Stimulated activated CD4-positive, alpha-beta T cell treated with anti-CD3 and anti-CD28 coated beads, Interleukin-1b, Interleukin-23, amount 100 ng/mL, for 1 hour (primary cell): Measurements from ENCODE around the gene FXYD3.
"Not testable (repeated sequence)": the region's sequence is repeated elsewhere in the genome, so short reads cannot be mapped to it uniquely, and the experiment has no call there.

Experiments used
- DNase-seq, 2 donors: peaks; one replicate each; pipeline ENCODE4 v3.0.0-alpha.2; 2020; ENCODE audit warnings: low read depth in 2 of 2

The FXYD3 gene

DNA sequence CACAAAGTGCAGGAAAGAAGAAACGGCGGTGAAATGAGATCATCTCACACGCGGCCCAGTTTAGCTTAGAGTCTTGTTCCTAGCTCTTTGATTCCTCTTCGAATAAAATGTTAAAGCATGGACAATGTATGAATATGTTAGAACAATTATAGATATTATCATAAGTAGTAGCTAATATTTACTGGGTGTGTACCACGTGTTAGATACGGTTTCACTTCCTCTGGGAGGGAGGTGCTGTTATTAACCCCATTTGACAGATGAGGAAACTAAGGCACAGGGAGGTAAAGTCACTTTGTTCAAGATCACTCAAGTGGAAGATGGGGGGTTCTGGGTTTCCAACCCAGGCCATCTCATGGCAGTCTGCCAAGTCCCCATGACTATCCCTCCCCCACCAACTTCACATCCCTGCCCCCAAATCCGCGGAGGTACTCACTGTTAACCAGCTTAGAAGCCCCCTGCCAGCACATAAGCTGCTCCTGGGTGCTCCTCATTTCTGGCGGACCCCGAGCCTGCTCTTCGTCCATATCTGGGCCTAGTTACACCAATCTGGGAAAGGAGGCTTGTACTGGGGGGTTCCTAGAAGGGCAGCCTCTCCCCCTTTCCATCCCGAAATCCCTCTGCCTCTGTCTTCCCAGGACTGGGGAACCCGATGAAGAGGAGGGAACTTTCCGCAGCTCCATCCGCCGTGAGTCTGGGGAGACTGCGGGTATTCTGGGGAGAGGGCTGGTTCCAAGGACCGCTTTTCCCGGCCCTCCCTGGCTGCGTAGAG is 26.4 kb downstream of the FXYD3 start:
- no peak for DNase-seq

DNA sequence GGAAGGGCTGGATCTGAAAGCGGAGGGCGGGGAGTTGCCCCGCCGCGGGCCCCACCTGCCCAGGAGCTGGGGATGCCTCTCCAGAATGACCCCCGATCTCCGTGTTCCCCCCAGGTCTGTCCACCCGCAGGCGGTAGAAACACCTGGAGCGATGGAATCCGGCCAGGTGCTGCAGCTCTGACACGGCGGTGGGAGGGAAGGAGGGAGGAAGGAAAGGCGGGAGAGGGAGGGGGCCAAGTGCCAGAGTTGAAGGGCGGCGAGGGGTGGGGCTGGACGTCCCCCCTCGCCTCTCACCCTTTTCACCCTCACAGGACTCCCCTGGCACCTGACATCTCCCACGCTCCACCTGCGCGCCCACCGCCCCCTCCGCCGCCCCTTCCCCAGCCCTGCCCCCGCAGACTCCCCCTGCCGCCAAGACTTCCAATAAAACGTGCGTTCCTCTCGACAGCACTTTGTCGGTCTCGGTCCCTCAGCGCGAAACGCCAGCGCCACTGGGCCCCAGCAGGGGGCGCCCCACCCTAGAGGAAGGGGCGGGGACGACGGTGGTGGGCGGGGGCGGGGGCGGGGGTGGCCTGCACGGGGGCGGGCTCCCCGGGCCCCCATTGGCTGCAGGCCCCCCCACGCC is 27.1 kb downstream of the FXYD3 start:
- DNase-seq: peak; percentile 52

DNA sequence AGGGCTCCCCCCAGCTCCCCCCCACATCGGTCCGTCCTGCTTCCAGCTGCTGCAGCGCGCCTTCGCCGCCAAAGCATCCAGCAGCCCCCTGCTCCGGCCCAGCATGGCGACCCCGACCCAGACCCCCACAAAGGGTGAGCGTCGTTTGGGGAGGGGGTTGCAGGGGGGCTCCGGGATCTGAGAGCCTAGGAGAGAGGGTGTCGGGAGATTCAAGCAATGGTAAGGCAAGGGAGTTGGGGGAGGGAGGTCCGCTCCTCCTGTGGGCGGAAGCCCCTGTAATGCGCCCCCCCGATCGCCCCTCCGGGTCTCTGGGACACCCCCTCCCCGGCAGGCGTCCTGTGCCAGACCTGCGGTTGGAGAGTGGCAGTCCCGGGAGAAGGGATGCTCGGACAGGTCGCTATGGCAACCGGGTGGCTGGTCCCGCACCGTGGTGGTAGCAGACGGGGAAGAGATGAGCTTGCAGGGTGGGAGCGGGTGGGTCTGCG is 27.6 kb downstream of the FXYD3 start, which contains the start of gene FXYD7:
FXYD7 (plus strand) TSS at position 25 of the 485 bp plus-strand sequence; CDS start at position 104, 79 bp downstream.
- no peak for DNase-seq

DNA sequence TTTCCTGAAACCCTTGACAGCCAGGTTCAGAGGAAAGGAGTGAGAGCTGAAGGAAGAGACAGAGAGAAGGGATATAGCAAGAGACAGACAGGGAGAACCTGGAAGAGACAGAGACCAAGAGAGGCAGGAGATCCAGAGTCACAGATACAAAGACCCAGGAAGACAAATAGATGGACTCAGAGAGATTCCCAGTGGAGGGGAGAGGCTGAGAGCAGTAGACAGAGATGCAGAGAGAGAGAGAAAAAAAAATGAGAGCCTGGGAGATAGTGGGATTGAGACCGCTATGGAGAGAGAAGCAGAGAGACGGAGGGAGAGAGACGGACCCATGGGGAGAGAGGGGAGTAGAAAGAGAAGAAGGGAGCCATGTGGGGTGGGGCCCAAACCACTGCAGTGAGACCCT is 28.2 kb downstream of the FXYD3 start:
- no peak for DNase-seq

DNA sequence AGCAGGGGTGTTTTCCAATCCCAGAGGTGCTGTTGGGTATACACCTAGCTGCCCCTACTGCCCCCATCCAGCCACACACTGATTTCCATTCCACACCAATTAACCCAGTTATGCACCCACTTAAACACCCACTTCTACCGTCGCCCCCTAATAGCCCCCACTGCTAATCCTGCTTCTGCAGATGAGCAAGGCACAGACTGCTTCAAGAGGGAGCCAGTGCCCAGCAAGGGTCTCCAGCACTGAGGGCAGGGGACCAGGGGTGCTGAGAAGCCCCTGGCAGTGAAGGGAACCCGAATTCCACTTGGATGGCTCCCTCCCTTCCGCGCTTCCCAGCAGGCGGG is 28.6 kb downstream of the FXYD3 start:
- no peak for DNase-seq

DNA sequence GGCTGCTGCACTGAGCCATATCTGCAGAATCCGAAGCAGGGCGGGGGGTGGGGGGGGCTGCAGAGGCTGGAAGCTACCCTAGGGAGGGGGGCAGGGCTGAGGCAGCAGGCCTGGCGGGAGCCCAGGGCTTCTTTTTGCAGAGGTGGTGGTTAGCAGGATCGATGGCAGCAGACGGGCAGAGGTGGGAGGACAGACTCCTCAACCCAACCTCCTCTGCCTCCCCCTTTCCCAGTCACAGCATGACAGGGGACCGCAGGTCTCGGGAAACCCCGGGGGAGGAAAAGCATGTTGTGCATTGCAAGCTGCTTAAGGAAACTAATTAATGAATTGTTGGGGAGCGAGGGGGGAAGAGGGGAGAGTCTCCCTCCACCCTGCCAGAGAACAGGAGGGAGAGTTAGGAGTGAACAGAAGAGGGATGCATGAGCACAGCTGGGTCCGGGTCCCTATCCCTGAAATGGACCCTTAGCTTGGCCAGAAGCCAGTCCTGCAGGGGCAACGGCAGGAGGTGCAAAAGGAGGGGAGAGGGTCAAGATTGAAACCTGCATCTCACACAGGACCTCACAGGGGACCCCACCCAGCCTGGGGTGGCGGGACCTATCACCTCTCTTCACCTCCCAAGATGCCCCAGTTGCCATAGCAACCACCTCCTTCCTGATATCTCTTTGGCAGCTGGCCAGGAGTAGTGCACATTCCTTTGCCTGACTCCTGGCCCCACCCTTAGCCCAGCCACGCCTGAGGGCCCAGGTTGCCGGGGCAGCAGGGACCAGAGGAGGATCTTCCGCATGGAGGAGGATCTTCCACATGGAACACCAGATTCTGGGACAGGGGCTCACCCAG is 29.2 kb downstream of the FXYD3 start:
- DNase-seq: no peak

DNA sequence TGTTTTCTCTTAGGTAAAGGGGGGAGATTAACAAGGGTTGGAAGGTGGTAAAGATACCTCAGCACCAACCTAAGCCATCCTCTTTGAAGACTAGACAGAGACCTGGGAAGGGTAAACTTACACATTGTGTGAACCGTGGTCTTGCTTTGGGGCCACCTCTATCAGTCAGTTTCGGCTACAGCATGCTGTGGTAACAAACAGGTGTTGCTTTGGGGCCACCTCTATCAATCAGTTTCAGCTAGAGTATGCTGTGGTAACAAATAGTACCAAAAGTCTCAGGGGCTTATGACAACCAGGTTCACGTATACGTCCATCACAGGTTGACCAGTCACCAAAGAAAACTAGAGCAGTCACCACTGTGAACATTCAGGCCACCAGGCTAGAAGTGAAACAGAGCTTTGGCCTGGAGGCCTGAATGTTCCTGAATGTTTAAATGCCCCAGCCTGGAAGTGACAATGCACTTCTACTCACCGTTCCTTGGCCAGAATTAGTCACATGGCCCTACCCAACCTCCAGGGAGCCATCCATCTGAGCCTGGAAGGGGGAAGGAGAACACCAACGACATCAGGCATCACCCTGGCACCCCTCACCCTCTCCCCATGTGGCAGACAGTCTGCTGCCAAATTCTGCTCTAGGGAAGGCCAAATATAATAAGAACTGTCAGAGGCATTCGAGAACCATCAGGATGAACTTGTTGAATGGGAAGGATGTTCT is 31.3 kb downstream of the FXYD3 start:
- DNase-seq: no peak

DNA sequence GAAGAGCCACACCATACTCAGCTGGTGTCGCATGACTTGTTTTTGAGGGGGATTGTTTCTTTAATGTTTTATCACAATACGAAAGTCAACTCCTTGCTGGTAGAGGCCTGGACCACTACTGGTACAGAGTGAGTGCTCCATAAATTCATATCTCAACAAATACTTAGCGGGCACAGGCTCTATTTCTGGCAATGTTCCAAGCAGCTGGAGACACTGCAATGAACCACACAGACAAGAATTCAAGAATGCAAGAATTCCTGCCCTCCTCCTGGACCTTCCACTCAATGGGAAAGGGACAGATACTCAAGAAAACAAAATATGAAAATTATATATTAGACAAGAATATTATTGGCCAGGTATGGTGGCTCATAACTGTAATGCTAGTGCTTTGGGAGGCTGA is 33.8 kb downstream of the FXYD3 start:
- no peak for DNase-seq

DNA sequence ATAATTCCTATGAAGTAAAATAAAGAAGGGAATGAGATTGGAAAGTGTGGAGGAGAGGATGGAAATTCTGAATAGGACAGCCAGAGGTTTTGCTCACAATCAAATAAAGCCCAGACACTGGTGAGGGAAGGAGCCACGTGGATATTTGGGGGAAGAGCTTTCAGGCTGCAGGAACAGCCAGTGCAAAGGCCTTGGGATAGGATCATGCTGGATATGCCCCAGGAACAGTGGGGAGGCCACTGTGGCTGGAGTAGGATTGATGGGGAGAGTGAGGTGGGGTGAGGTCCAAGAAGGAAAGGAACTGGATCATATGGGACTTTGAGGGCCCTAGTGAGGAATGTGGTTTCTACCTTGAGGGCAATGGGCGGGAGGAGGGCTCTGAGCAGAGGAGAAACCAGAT is 34.8 kb downstream of the FXYD3 start:
- no peak for DNase-seq

DNA sequence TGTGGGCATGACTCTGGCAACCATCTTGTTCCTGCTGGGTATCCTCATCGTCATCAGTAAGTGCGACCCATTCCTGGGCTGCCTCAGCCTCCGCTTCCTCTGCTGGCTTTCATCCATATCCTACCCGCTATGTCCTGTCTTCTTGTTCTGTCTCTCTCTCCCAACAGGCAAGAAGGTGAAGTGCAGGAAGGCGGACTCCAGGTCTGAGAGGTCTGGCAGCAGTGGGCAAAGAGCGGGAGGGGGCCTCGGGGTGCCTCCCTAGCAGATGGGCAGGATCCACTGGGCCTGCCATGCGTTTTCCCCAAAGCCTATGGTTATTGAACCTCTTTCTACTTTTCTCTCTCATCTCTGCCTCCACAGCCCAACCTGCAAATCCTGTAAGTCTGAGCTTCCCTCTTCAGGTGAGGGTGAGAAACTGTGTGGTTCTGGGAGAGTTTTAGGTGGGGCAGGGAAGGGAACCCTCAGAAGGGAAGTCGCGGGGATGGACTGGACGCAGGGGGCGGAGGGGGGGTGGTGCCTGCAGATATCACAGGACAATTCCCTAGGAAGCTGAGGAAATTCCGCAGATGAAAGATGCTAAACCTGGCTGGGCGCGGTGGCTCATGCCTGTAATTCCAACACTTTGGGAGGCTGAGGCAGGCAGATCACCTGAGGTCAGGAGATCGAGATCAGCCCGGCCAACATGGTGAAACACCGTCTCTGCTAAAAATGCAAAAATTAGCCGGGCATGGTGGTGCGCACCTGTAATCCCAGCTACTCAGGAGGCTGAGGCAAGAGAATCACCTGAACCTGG is 35.8 kb downstream of the FXYD3 start:
- DNase-seq: no peak

DNA sequence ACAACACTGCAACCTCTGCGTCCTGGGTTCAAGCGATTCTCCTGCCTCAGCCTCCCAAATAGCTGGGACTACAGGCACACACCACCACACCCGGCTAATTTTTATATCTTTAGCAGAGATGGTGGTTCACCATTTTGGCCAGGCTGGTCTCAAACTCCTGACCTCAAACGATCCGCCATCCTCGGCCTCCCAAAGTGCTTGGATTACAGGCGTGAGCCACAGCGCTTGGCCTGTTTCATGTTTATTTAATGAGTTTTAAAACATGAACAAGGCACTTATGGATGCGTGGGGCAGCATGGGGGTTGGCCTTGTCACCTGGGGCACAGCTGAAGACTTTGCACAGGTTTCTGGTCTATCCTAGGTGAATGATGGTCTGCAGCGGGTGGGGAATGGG is 37.5 kb downstream of the FXYD3 start:
- DNase-seq: not testable (repeated sequence)

DNA sequence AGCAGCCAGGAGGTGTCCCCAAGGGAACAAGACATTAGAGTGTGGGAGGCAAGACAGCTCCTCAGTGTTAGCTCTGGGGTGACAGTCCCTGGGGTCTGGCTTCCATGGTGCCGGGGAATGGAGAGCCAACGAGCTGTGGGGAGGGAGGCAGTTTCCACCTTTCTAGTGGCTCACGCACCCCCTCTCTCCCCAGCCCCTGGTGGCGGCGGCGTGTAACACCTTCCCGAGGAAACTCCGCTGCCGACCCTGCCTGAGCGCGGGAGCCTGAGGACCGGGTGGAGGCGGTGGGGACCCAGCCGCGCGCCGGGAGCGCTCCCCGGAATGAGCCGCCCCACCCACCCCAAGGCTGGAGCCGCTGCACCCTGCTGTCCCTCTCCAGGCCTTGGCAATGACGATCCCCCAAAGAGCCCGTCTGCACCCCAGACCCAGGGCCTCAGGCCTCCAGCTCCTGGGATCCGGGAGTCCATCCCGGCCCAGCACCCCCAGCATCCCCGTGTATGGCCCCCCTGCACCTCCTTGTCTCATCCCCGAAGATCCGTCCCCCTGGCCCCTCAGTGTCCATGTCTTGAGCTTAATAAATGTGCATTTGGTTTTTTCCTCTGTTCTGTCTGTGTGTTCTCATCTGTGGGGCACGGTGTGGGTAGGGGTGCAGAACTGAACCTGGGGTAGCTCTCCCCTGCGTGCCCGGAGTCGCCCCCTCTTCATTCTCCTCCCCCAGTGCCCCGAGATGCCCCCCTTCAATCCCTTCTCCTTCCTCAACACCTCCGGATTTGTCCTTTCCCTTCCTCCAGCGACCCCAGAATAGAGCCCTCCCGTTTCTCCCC is 38.3 kb downstream of the FXYD3 start:
- peak; percentile 41 to 56 for DNase-seq

DNA sequence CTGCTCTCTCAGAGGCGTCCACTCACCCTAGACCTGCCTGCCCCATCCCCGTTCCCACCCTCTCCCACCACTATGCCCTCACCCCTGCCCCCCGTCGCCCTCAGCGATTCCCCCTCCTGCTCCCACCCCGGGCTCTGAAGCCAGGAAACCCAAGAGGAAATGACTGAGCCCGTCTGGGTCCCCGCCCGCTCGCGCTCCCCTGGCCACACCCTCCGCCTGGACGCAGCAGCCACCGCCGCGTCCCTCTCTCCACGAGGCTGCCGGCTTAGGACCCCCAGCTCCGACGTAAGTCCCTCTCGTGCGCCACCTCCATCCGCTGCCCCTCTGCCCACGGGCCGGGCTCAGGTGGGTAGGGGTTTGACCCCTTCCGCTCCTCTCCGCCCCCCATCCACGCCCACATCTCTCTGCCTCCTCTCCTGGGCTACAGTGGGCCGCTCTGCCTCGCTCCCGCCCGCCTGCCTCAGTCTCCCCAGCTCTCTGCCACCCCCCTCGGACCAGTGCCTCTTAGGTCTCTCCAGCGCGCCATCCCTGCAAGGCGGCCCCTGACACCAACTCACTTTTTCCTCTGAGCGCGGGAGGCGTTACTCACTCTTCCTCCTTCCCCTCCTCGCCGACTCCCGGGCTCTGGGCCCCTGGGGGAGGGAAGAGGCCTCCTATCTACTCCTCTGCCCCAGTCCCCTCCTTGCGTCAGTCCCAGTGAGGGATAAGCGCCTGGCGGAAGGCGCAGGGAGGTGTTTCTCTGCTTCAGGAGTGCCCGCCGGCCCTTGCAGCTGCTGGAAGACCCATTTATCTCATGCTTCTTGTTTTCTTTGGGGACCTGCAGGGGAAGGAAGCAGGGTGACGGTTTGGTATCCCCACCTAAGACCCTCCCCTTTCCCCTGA is 39.1 kb downstream of the FXYD3 start, which contains the start of gene FXYD5:
FXYD5 (plus strand) TSS at position 211 of the 882 bp plus-strand sequence. CDS start 816 bp downstream, outside the sequence.
- peak; percentile 62 to 64 for DNase-seq

DNA sequence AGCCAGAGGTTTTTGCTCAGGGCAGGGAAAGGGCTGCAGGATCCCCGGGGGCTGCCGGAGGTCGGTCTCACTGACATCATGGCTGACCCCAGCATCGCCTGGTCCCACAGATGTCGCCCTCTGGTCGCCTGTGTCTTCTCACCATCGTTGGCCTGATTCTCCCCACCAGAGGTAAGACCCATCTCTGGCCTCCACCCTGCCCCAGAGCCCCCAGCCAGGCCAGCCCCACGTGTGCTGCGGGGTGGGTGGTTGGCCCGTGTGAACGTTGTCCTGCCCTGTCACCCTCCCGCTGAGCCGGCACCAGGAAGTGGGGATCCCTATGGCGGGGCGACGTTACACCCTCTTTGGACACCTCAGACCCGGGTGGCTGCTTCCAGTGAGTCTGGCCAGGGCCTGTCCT is 39.8 kb downstream of the FXYD3 start:
- DNase-seq: no peak

DNA sequence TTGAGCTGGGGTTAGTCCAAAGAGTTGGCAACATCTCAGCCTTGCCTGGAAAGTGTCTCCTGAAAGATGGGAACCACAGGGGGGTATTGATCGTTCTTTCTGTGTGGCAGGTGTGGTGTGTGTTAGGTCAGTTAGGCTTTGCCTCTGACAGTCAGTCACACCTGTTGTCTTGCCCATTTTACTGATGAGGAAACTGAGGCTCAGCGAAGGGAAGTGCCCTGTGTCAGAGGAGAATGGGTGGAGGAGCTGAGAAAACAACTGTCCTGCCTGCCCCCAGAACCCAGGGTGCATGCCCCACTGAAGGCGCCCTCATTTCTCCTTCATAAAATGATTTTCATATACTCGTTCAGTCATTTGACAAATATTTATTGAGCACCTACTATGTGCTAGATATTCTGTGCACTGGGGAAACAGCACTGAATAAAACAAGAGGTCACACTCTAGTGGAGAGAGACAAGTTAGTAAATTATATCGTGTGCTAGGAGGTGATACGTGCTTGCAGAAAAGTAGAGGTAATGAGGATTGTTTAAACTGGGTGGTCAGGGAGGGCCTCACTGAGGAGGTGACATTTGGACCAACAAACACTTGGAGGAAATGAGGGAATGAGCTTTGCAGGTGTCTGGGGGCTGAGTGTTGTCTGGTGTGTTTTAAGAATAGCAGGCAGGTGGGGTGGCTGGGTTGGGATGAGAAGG is 40.5 kb downstream of the FXYD3 start:
- no peak for DNase-seq

DNA sequence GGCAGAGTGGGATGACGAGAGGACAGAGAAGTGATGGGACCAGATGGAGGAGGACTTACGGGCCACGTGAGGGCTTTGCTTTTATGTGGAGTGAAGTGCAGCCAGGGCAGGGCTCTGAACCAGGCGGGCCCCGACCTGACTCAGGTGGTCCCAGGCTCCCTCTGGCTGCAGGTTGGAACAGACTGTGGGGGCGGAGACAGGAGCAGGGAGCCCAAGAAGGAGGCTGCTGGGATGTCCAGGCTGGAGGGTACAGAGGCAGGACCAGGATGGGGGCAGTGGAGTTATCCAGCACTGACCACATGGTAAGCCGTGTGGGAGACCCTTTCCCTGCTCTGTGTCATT is 41.0 kb downstream of the FXYD3 start:
- DNase-seq: no peak

DNA sequence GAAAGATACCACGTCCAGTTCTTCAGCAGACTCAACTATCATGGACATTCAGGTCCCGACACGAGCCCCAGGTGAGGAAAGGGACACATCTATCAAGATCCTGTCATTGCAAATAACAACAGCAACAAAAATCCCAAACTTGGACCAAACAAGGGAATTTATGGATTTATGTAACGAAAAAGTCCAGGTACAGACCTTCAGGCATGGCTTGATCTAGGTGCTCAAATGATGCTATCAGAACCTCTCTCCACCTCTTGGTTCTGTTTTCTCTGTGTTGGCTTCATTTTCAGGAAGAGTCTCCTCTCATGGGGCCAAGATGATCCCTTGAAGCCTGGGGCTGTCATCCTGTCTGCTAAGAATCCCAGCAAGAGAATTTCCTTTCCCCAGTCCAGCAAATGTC is 41.8 kb downstream of the FXYD3 start:
- DNase-seq: no peak

DNA sequence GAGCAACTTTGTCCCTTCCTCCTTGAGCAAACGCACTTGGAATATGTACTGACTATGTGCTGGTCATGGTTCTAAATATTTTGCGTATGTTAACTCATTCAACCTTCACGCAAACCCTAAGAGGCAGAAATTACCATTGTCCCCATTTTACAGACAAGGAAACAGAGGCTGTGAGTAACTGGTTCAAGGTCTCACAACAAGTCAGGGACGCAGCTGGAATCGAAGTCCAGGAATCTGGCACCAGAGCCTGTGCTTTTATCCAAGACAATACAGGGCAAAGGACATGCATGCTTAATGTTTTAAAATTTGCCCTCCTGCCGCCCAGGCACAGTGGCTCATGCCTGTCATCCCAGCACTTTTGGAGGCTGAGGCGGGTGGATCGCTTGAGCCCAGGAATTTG is 44.0 kb downstream of the FXYD3 start:
- no peak for DNase-seq
